Measurements from ENCODE around the gene ROR2.

ROR2 gene

DNA sequence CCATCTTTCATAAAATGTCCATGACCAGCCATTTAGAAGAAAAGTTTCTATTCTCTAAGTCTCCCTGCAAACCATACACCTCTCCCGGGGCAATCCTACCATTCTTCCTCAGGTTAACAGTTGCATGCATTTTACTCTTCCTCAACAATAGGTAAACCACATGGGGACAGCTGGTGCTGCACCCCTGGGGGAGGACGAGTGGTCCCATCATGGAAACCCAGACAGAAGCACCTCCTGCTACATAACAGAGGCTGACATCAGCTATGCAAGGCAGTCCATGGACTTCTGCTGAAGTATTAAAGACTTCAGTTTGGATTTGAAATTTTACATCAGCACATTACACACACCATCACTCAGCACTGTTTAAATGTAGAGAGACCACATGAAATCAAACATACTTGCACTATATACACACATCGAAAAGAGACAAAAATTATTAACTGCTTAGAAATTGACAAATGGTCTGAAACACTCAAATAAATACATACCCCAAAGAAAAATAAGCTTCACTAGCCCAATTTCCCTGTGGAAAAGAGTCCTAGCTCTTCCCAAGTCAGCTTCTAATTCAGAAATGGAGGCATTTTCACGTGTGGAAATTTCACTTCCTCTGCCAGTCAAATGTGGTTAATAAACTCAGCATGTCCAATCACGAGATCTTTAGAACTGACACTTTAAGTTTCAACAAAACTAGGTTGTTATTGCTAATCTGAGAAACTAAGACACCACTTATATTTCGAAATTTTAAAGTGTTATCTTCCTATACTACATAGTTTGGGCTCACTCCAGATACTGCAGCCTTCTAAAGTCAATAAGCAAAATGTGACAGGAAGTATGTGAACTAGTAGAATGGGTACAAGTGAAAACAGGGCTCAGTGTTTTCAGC, 173.4 kb downstream of the ROR2 start:
- H3K4me2 ChIP-seq (ENCODE audit: low read depth, low read length, poor library complexity, severe bottlenecking) = no peak overlapping the region
- no peaks in the 10 kb centered on the region for H3F3A ChIP-seq (ENCODE audit: low read depth)
- H4K20me1 ChIP-seq (ENCODE audit: insufficient read depth, low read length, poor library complexity, severe bottlenecking) = no peaks in the 10 kb centered on the region
- TF ChIP-seq CTCF (conservative IDR thresholded peaks at IDR 0.05; ENCODE audit: low read length) = no peak
- TF ChIP-seq EZH2phosphoT487 (IDR thresholded peaks at IDR 0.05; ENCODE audit: borderline replicate concordance) = no peak
- no peaks in the 10 kb centered on the region for H3K36me3 ChIP-seq (ENCODE audit: insufficient read depth, low read length)
- H3K9ac ChIP-seq (ENCODE audit: low read depth, low read length, poor library complexity, severe bottlenecking) = no peak overlapping the region
- no peaks in the 10 kb centered on the region for H3K27me3 ChIP-seq (ENCODE audit: insufficient read depth, low read length, poor library complexity, severe bottlenecking)
- H3K9me2 ChIP-seq (replicated peaks; ENCODE audit: low read depth, low read length) = no peaks in the 10 kb centered on the region
- no peaks in the 10 kb centered on the region for H3K79me2 ChIP-seq (ENCODE audit: insufficient read depth, low read length)
- H3K4me3 ChIP-seq (ENCODE audit: low read length, poor library complexity, severe bottlenecking) = no peak overlapping the region
- H3K9me3 ChIP-seq (ENCODE audit: insufficient read depth, low read depth, low read length) = no peaks in the 10 kb centered on the region
- peak overlapping the region; percentile 80 for H2AFZ ChIP-seq (ENCODE audit: low read length)
- no peaks in the 10 kb centered on the region for H3K4me1 ChIP-seq (ENCODE audit: insufficient read depth, low read length, poor library complexity, severe bottlenecking)

DNA sequence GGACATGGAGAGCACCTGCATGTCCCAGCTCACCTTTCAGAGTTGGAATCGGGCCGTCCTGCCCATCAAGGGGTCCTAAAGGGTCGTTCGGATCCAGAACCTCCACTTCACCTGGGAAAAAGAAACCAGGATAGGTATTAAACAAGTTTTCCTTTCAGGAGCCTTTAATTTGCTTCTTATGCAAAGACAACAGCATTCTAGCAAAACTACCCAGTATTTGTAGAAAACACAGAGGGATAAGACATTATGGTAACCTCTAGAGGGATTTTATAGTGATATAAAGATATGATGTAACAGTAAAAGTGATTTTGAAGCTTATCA, 174.4 kb downstream of the ROR2 start:
- H3K9me2 ChIP-seq (replicated peaks; ENCODE audit: low read depth, low read length) = no peaks in the 10 kb centered on the region
- no peaks in the 10 kb centered on the region for H4K20me1 ChIP-seq (ENCODE audit: insufficient read depth, low read length, poor library complexity, severe bottlenecking)
- no peaks in the 10 kb centered on the region for H3K36me3 ChIP-seq (ENCODE audit: insufficient read depth, low read length)
- no peaks in the 10 kb centered on the region for H3K4me1 ChIP-seq (ENCODE audit: insufficient read depth, low read length, poor library complexity, severe bottlenecking)
- no peak overlapping the region for H3K4me2 ChIP-seq (ENCODE audit: low read depth, low read length, poor library complexity, severe bottlenecking)
- H3K4me3 ChIP-seq (ENCODE audit: low read length, poor library complexity, severe bottlenecking) = no peak overlapping the region
- no peaks in the 10 kb centered on the region for H3K9me3 ChIP-seq (ENCODE audit: insufficient read depth, low read depth, low read length)
- H3F3A ChIP-seq (ENCODE audit: low read depth) = no peaks in the 10 kb centered on the region
- TF ChIP-seq EZH2phosphoT487 (IDR thresholded peaks at IDR 0.05; ENCODE audit: borderline replicate concordance) (no peak), CTCF (conservative IDR thresholded peaks at IDR 0.05; ENCODE audit: low read length) (no peak; the same call in 1 of the 2 replicates)
- H3K9ac ChIP-seq (ENCODE audit: low read depth, low read length, poor library complexity, severe bottlenecking) = no peak overlapping the region
- H2AFZ ChIP-seq (ENCODE audit: low read length) = peak overlapping the region; percentile 27; the same call in 1 of the 2 replicates
- H3K27me3 ChIP-seq (ENCODE audit: insufficient read depth, low read length, poor library complexity, severe bottlenecking) = no peaks in the 10 kb centered on the region
- no peaks in the 10 kb centered on the region for H3K79me2 ChIP-seq (ENCODE audit: insufficient read depth, low read length)

GRCh38 chr9:91775011-91775707, 174.9 kb downstream of the ROR2 start:
- no peaks in the 10 kb centered on the region for H3K4me1 ChIP-seq (ENCODE audit: insufficient read depth, low read length, poor library complexity, severe bottlenecking)
- no peak overlapping the region for H3K4me3 ChIP-seq (ENCODE audit: low read length, poor library complexity, severe bottlenecking)
- TF ChIP-seq CTCF (conservative IDR thresholded peaks at IDR 0.05; ENCODE audit: low read length) (peak; percentile 88), EZH2phosphoT487 (IDR thresholded peaks at IDR 0.05; ENCODE audit: borderline replicate concordance) (no peak)
- H3K36me3 ChIP-seq (ENCODE audit: insufficient read depth, low read length) = no peaks in the 10 kb centered on the region
- H3K79me2 ChIP-seq (ENCODE audit: insufficient read depth, low read length) = no peaks in the 10 kb centered on the region
- H4K20me1 ChIP-seq (ENCODE audit: insufficient read depth, low read length, poor library complexity, severe bottlenecking) = no peaks in the 10 kb centered on the region
- no peak overlapping the region for H3K4me2 ChIP-seq (ENCODE audit: low read depth, low read length, poor library complexity, severe bottlenecking)
- no peaks in the 10 kb centered on the region for H3F3A ChIP-seq (ENCODE audit: low read depth)
- no peak overlapping the region for H3K9ac ChIP-seq (ENCODE audit: low read depth, low read length, poor library complexity, severe bottlenecking)
- H3K27me3 ChIP-seq (ENCODE audit: insufficient read depth, low read length, poor library complexity, severe bottlenecking) = no peaks in the 10 kb centered on the region
- H3K9me3 ChIP-seq (ENCODE audit: insufficient read depth, low read depth, low read length) = no peaks in the 10 kb centered on the region
- 0 out of 2 replicates have a peak overlapping the region, but pooled peaks have one; percentile 27 for H2AFZ ChIP-seq (ENCODE audit: low read length)
- no peaks in the 10 kb centered on the region for H3K9me2 ChIP-seq (replicated peaks; ENCODE audit: low read depth, low read length)
